HepG2 (cell line): ENCODE data around the gene ZNF485. TPM values are rescaled to one million over a fixed set of nuclear protein-coding genes. Genes with fewer than 3 reads are reported as not detected.

Experiments
- ATF4 ChIP-seq, 2 experiments: fragments of 450-650 bp in 1 of 2; sonication (generic) in 1 of 2; formaldehyde crosslinking; IDR thresholded peaks; 2 replicates each; pipeline versions ENCODE4 v1.5.0 to v1.8.0; 2020 to 2022; ENCODE audit warnings: mild to moderate bottlenecking in 1 of 2, missing genetic modification reagents in 1 of 2
- EHMT2 ChIP-seq: fragments of 200-600 bp; sonication (generic); IDR thresholded peaks from 2 replicates; pipeline ENCODE4 v1.7.0; 2017; ENCODE audit warnings: antibody characterized with exemption, low read depth, low read length, borderline replicate concordance
- FOXA1 ChIP-seq, 2 experiments: fragments of 450-650 bp in 1 of 2; sonication (generic) in 1 of 2; formaldehyde crosslinking in 1 of 2; IDR thresholded peaks; 2 replicates each; pipeline versions ENCODE4 v1.4.0 to v1.6.1; 2016 to 2020; ENCODE audit warnings: missing genetic modification reagents in 1 of 2
- KIAA2018 ChIP-seq: sonication (generic); formaldehyde crosslinking; IDR thresholded peaks from 2 replicates; pipeline ENCODE4 v1.5.0; 2020; ENCODE audit warnings: mild to moderate bottlenecking, missing genetic modification reagents, borderline replicate concordance
- POLR2AphosphoS2 ChIP-seq: IDR thresholded peaks from 2 replicates; pipeline ENCODE4 v1.6.1; 2011; ENCODE audit warnings: low read depth, low read length, improper control_type of control experiment
- RELA ChIP-seq: sonication (generic); formaldehyde crosslinking; IDR thresholded peaks from 2 replicates; pipeline ENCODE4 v1.4.0; 2020; ENCODE audit warnings: missing genetic modification reagents
- SP2 ChIP-seq: sonication (generic); formaldehyde crosslinking; IDR thresholded peaks from 2 replicates; pipeline ENCODE4 v1.5.1; 2020; ENCODE audit warnings: mild to moderate bottlenecking, missing genetic modification reagents
- U2AF2 ChIP-seq: fragments of 200-400 bp; formaldehyde crosslinking; IDR thresholded peaks from 2 replicates; pipeline ENCODE4 v1.6.1; 2017; ENCODE audit warnings: low read depth, mild to moderate bottlenecking, low read length
- ZBTB1 ChIP-seq: sonication (generic); formaldehyde crosslinking; IDR thresholded peaks from 2 replicates; pipeline ENCODE4 v1.4.0; 2020; ENCODE audit warnings: missing genetic modification reagents, borderline replicate concordance
- ZBTB34 ChIP-seq: sonication (generic); formaldehyde crosslinking; IDR thresholded peaks from 2 replicates; pipeline ENCODE4 v1.8.0; 2022; ENCODE audit warnings: mild to moderate bottlenecking, missing genetic modification reagents
- ZBTB7B ChIP-seq: sonication (generic); formaldehyde crosslinking; IDR thresholded peaks from 2 replicates; pipeline ENCODE4 v1.4.0; 2020; ENCODE audit warnings: missing genetic modification reagents
- ZNF20 ChIP-seq: sonication (generic); formaldehyde crosslinking; IDR thresholded peaks from 2 replicates; pipeline ENCODE4 v1.4.0; 2020; ENCODE audit warnings: mild to moderate bottlenecking, moderate library complexity, missing genetic modification reagents
- ZNF496 ChIP-seq: sonication (generic); formaldehyde crosslinking; IDR thresholded peaks from 2 replicates; pipeline ENCODE4 v1.8.1; 2023; ENCODE audit warnings: mild to moderate bottlenecking, moderate library complexity, missing genetic modification reagents; ENCODE audit not compliant: insufficient replicate concordance
- ZNF800 ChIP-seq: sonication (generic); formaldehyde crosslinking; IDR thresholded peaks from 2 replicates; pipeline ENCODE4 v1.4.0; 2020; ENCODE audit warnings: missing genetic modification reagents
- polyA plus RNA-seq, 8 experiments: library from polyadenylated mRNA; depleted of rRNA in 3 of 8; stranded (reverse) in 7 of 8; unstranded in 1 of 8; fragments of >200 nt; fragmentation: Illumina TruSeq in 4 of 8; extraction: Trizol in 4 of 8; gene quantifications; 2 replicates each; pipeline versions ENCODE4 v1.2.1 to v1.2.3, GENCODE V29; 2011 to 2016; ENCODE audit warnings: low read depth in 4 of 8, missing spikeins in 1 of 8, mixed read lengths in 1 of 8; ENCODE audit not compliant: insufficient read depth in 1 of 8
- total RNA-seq, 5 experiments: library from RNA; depleted of rRNA; stranded (reverse); fragments of >200 nt; fragmentation: Illumina TruSeq; extraction: Trizol; gene quantifications; 2 replicates each; pipeline ENCODE4 v1.2.3, GENCODE V29; 2016; ENCODE audit warnings: low read depth in 1 of 5

Gene ZNF485
- total and polyA plus RNA-seq, 2 of the 13 experiments (the other 11 are each of a cell fraction or from before 2014, with no cell fraction given), result 1.4 to 3.3 TPM

- no peak for TF ChIP-seq KIAA2018
- TF ChIP-seq ZNF496, result no peak
- no peak for TF ChIP-seq POLR2AphosphoS2
- TF ChIP-seq ZBTB7B, result no peak
- TF ChIP-seq ZNF800 (CRISPR knock-in tag), result peak; percentile 86
- no peak for TF ChIP-seq RELA (CRISPR knock-in tag)
- TF ChIP-seq EHMT2, result no peak
- TF ChIP-seq ZBTB1 (CRISPR knock-in tag), result no peak
- TF ChIP-seq SP2 (CRISPR knock-in tag), result peak; percentile 43; the same call in 1 of the 2 replicates
- no peak for TF ChIP-seq U2AF2
- no peak for TF ChIP-seq FOXA1 (IDR thresholded peaks at IDR 0.05)
- TF ChIP-seq FOXA1 (CRISPR knock-in tag; IDR thresholded peaks at IDR 0.05), result no peak
- TF ChIP-seq ATF4 (CRISPR knock-in tag; IDR thresholded peaks at IDR 0.05), result no peak
- TF ChIP-seq ZBTB34 (CRISPR knock-in tag), result no peak
- TF ChIP-seq ZNF20 (CRISPR knock-in tag), result no peak
These were observed 42.4 kb downstream of the ZNF485 start, which contains the start of gene ZNF32 (continued) for GRCh38 chr10:43648398-43649184.
